ENCODE measurements around the gene LEPR.

- TF ChIP-seq CTCF (IDR thresholded peaks at IDR 0.05) (no peak), POLR2A (IDR thresholded peaks at IDR 0.05) (no peak)
Observed at GRCh38 chr1:65416767-65417166, 3.7 kb upstream of the LEPR start.

Data from body of pancreas (tissue), 4 donors.